HG03097 (cell line): Measurements from ENCODE around the gene KIF16B.
"Not testable (repeated sequence)": the region's sequence is repeated elsewhere in the genome, so short reads cannot be mapped to it uniquely, and the experiment has no call there.

Experiments used
- ATAC-seq: cut with Tn5 transposase; IDR thresholded peaks from one replicate; pipeline ENCODE4 v1.9.1; 2021; ENCODE audit not compliant: unreplicated experiment, low FRiP score

The KIF16B gene

DNA sequence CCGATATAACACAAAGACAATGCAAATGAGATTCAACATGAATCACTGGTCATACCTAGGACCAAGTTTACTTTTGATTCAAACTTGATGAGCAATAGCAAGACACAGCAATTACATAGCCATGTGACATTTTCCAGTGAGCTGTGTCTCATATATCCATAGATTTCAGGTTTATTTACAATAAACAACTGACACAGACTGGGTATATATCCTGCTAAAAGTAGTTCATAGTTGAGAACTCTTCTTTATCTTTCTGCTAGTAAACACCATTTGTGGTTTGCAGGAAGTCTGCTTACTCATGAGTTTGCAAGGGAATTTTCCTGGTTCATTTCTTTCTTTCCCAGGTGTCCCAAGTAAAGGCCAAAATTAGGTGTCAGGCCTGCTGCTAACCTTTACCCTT is 343.4 kb downstream of the KIF16B start:
- no peak for ATAC-seq

DNA sequence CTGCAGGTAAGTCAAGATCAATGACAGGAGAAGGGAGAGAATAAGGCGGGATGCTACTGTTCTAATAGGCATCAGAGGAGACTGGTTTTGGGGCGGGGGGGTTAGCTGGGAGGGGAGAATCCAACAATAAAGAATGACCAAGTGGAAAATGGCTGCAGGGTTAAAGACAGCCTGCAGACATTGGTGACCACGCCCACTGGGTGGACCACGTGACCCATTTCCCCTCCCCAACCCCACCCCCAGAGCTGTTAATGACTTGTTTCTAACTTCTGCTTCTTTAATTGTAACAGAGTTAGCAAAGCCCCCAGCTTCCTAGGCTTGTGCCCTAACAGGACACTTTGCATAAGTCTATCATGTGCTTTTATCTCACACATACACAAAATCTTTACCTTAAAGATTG is 344.5 kb downstream of the KIF16B start:
- ATAC-seq = no peak

DNA sequence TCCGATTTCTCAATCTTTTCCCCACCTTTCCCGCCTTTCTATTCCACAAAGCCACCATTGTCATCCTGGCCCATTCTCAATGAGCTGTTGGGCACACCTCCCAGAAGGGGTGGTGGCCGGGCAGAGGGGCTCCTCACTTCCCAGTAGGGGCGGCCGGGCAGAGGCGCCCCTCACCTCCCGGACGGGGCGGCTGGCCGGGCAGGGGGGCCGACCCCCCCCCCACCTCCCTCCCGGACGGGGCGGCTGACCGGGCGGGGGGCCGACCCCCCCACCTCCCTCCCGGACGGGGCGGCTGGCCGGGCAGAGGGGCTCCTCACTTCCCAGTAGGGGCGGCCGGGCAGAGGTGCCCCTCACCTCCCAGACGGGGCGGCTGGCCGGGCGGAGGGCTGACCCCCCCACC is 346.3 kb downstream of the KIF16B start:
- ATAC-seq = not testable (repeated sequence)

DNA sequence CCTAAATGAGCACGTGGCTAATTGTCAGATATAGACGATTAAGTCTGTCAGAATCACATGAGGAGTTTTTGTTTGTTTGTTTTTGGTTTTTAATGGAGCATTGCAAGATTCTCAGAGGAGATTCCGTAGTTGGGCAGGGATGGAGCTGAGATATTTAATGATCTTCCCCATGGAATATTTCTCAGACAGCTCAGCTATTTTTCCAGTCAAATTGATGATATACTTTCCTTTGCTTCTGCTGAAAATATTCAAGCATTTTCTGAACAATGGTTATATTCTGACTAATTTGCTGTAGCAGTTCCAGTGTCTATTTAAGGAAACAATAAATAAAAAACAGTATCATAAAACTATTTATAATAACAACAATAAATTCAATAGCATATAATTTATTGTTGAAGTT is 348.4 kb downstream of the KIF16B start:
- ATAC-seq = no peak

DNA sequence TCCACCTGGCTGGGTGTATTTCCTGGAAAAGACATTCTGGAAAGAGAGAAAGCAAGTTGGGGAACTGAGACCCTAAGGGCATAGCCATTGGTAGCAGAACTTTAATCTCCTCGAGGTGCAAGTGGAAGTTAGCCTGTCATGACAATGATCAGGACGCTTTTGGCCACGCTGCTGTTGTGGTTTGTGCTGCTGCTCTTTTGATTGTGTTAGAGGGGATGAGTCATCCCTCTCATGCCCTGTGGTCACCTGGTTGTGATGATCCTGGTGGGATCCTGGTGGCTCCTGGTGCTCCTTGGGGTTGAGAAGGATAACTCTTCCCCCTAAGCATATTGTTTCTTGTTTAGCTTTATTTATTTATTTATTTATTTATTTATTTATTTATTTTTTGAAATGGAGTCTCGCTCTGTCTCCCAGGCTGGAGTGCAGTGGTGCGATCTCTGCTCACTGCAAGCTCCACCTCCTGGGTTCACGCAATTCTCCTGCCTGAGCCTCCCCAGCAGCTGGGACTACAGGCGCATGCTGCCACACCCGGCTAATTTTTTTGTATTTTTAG is 350.3 kb downstream of the KIF16B start:
- no peak for ATAC-seq
